H9 (cell line): Measurements from ENCODE around the gene DGKD. TPM values are rescaled to one million over a fixed set of nuclear protein-coding genes. Genes with fewer than 3 reads are reported as not detected.

Experiments used
- DNase-seq: peaks from one replicate; pipeline ENCODE4 v3.0.0-alpha.2; 2017
- H2AFZ ChIP-seq: one replicate; pipeline ENCODE4 v1.6.1; 2013; ENCODE audit warnings: mild to moderate bottlenecking, low read length, control low read depth, moderate library complexity
- H2AK5ac ChIP-seq: 2 replicates; pipeline ENCODE4 v1.6.1; 2013; ENCODE audit warnings: low read length, control low read depth, mixed read lengths; ENCODE audit not compliant: insufficient read length
- H2BK120ac ChIP-seq: one replicate; pipeline ENCODE4 v1.6.1; 2013; ENCODE audit warnings: low read depth, mild to moderate bottlenecking, low read length, control low read depth, inconsistent platforms; ENCODE audit not compliant: poor library complexity, severe bottlenecking
- H2BK12ac ChIP-seq: 2 replicates; pipeline ENCODE4 v1.6.1; 2013; ENCODE audit warnings: low read length, control low read depth, mixed read lengths, low read depth; ENCODE audit not compliant: insufficient read length
- H2BK15ac ChIP-seq: 2 replicates; pipeline ENCODE4 v1.6.1; 2013; ENCODE audit warnings: low read depth, low read length, control low read depth
- H2BK20ac ChIP-seq: one replicate; pipeline ENCODE4 v1.6.1; 2013; ENCODE audit warnings: low read depth, mild to moderate bottlenecking, low read length, control low read depth, inconsistent platforms; ENCODE audit not compliant: poor library complexity, severe bottlenecking
- H2BK5ac ChIP-seq: 2 replicates; pipeline ENCODE4 v1.6.1; 2013; ENCODE audit warnings: low read length, control low read depth, mixed read lengths; ENCODE audit not compliant: insufficient read length
- H3K14ac ChIP-seq: 2 replicates; pipeline ENCODE4 v1.6.1; 2013; ENCODE audit warnings: low read length, control low read depth; ENCODE audit not compliant: insufficient read depth
- H3K18ac ChIP-seq: 2 replicates; pipeline ENCODE4 v1.6.1; 2013; ENCODE audit warnings: low read depth, mild to moderate bottlenecking, mixed read lengths, low read length, control low read depth; ENCODE audit not compliant: insufficient read length
- H3K23ac ChIP-seq: 2 replicates; pipeline ENCODE4 v1.6.1; 2013; ENCODE audit warnings: low read length, control low read depth, mixed read lengths, low read depth; ENCODE audit not compliant: insufficient read length
- H3K23me2 ChIP-seq: 2 replicates; pipeline ENCODE4 v1.6.1; 2013; ENCODE audit warnings: low read depth, mild to moderate bottlenecking, mixed read lengths, low read length, control low read depth; ENCODE audit not compliant: insufficient read length, poor library complexity, severe bottlenecking
- H3K27ac ChIP-seq: 2 replicates; pipeline ENCODE4 v1.5.1; 2013; ENCODE audit warnings: low read length, control low read depth, mixed read lengths, low read depth; ENCODE audit not compliant: insufficient read length
- H3K27me3 ChIP-seq: 2 replicates; pipeline ENCODE4 v1.6.1; 2013; ENCODE audit warnings: low read length, control low read depth, inconsistent platforms; ENCODE audit not compliant: insufficient read depth
- H3K4ac ChIP-seq: 2 replicates; pipeline ENCODE4 v1.6.1; 2013; ENCODE audit warnings: low read depth, mild to moderate bottlenecking, control low read depth, inconsistent platforms, low read length, moderate library complexity
- H3K4me1 ChIP-seq: 2 replicates; pipeline ENCODE4 v1.6.1; 2013; ENCODE audit warnings: low read length, control low read depth, inconsistent platforms; ENCODE audit not compliant: insufficient read depth
- H3K4me2 ChIP-seq: 2 replicates; pipeline ENCODE4 v1.6.1; 2013; ENCODE audit warnings: low read length, control low read depth, mixed read lengths; ENCODE audit not compliant: insufficient read length, insufficient read depth
- H3K56ac ChIP-seq: 2 replicates; pipeline ENCODE4 v1.6.1; 2013; ENCODE audit warnings: low read depth, mild to moderate bottlenecking, mixed read lengths, low read length, control low read depth; ENCODE audit not compliant: insufficient read length
- H3K79me1 ChIP-seq: 2 replicates; pipeline ENCODE4 v1.6.1; 2013; ENCODE audit warnings: low read depth, mild to moderate bottlenecking, moderate library complexity, low read length, control low read depth, inconsistent platforms; ENCODE audit not compliant: insufficient read depth, poor library complexity, severe bottlenecking
- H3K79me2 ChIP-seq: 2 replicates; pipeline ENCODE4 v1.6.1; 2013; ENCODE audit warnings: low read length, control low read depth, inconsistent platforms; ENCODE audit not compliant: insufficient read depth
- H3K9ac ChIP-seq: 2 replicates; pipeline ENCODE4 v1.6.1; 2013; ENCODE audit warnings: low read length, control low read depth, mixed read lengths; ENCODE audit not compliant: insufficient read length; ENCODE audit errors: extremely low read depth
- H3K9me3 ChIP-seq: one replicate; pipeline ENCODE4 v1.6.1; 2013; ENCODE audit warnings: low read depth, low read length, inconsistent platforms; ENCODE audit not compliant: control insufficient read depth
- H3T11ph ChIP-seq: one replicate; pipeline ENCODE4 v1.6.1; 2013; ENCODE audit warnings: mild to moderate bottlenecking, low read length, control low read depth, inconsistent platforms
- H4K20me1 ChIP-seq: one replicate; pipeline ENCODE4 v1.6.1; 2013; ENCODE audit not compliant: control insufficient read depth, insufficient read length, insufficient read depth
- H4K5ac ChIP-seq: 2 replicates; pipeline ENCODE4 v1.6.1; 2013; ENCODE audit warnings: low read depth, mild to moderate bottlenecking, mixed read lengths, low read length, control low read depth; ENCODE audit not compliant: insufficient read length
- H4K8ac ChIP-seq: replicated peaks from 2 replicates; pipeline ENCODE4 v1.6.1; 2013; ENCODE audit warnings: low read length, control low read depth, mixed read lengths, low read depth; ENCODE audit not compliant: insufficient read length
- H4K91ac ChIP-seq: 2 replicates; pipeline ENCODE4 v1.6.1; 2013; ENCODE audit warnings: low read depth, mild to moderate bottlenecking, moderate library complexity, mixed read lengths, low read length, control low read depth; ENCODE audit not compliant: insufficient read length
- H3K27ac Mint-ChIP-seq, 3 experiments: 2 replicates in 2 of 3; 3 replicates in 1 of 3; pipeline ENCODE4 v1.8.0; 2020 to 2021; ENCODE audit warnings: mixed read lengths in 3 of 3, mild to moderate bottlenecking in 1 of 3, moderate library complexity in 1 of 3
- H3K27me3 Mint-ChIP-seq: 2 replicates; pipeline ENCODE4 v1.8.0; 2021; ENCODE audit warnings: low read depth, mild to moderate bottlenecking, moderate library complexity, mixed read lengths
- H3K36me3 Mint-ChIP-seq, 3 experiments: 2 replicates in 2 of 3; 3 replicates in 1 of 3; pipeline ENCODE4 v1.8.0; 2020 to 2021; ENCODE audit warnings: low read depth in 3 of 3, mixed read lengths in 3 of 3; ENCODE audit not compliant: insufficient read depth in 1 of 3
- H3K4me1 Mint-ChIP-seq, 2 experiments: 2 replicates each; pipeline ENCODE4 v1.8.0; 2020; ENCODE audit warnings: mixed read lengths in 2 of 2
- H3K4me3 Mint-ChIP-seq, 2 experiments: 2 replicates in 1 of 2; 3 replicates in 1 of 2; pipeline ENCODE4 v1.8.0; 2020 to 2021; ENCODE audit warnings: mild to moderate bottlenecking in 2 of 2, mixed read lengths in 2 of 2, moderate library complexity in 1 of 2
- H3K9me3 Mint-ChIP-seq, 2 experiments: 2 replicates in 1 of 2; 3 replicates in 1 of 2; pipeline ENCODE4 v1.8.0; 2020; ENCODE audit warnings: mild to moderate bottlenecking in 2 of 2, mixed read lengths in 2 of 2, moderate library complexity in 1 of 2
- WGBS: extraction: QIAGEN DNeasy Blood & Tissue Kit; methylation state at CpG from one replicate; pipeline ENCODE4 v1.1.7; 2013; ENCODE audit warnings: missing lambda C conversion rate, low lambda C conversion rate, mixed read lengths; ENCODE audit not compliant: insufficient read length; ENCODE audit errors: extremely low coverage; 5-methylcytosine and 5-hydroxymethylcytosine counted together
- total RNA-seq: library from RNA; stranded (reverse); gene quantifications from 2 replicates; pipeline ENCODE4 v1.2.1, GENCODE V29; 2021
- TF ChIP-seq, protein P1 (sequence below): fragments of 200-600 bp; sonication (generic); conservative IDR thresholded peaks from 3 replicates; pipeline ENCODE4 v1.8.0; 2021; ENCODE audit warnings: antibody characterized with exemption, mild to moderate bottlenecking

DGKD gene
- total RNA-seq, 1 experiment from 2014 or later: 20.7 TPM

GRCh38 chr2:233446121-233446520 lies 91.8 kb downstream of the DGKD start:
- no peaks in the 10 kb centered on the region for H3K79me1 ChIP-seq
- no peak overlapping the region for H2BK5ac ChIP-seq
- no peaks in the 10 kb centered on the region for H3K27me3 ChIP-seq
- peaks cover 7 to 15% of the 10 kb centered on the region in 2 experiments for H3K4me1 Mint-ChIP-seq
- H3K4ac ChIP-seq: no peak overlapping the region
- H3K27me3 Mint-ChIP-seq: no peaks in the 10 kb centered on the region; the same call in none of the 2 replicates
- H4K8ac ChIP-seq: no peak overlapping the region
- no peak for DNase-seq
- H3K4me1 ChIP-seq: 0 out of 2 replicates have a peak, but pooled peaks cover 2% of the 10 kb centered on the region
- no peaks in the 10 kb centered on the region for H3K23me2 ChIP-seq
- no peak overlapping the region for H2AK5ac ChIP-seq
- no peak overlapping the region for H3K18ac ChIP-seq
- H3K79me2 ChIP-seq: no peaks in the 10 kb centered on the region
- WGBS: no CpG with 5 or more reads among the region's 1 CpG
- no peak overlapping the region for H3K27ac Mint-ChIP-seq
- peaks cover 13 to 14% (median 13%) of the 10 kb centered on the region in 3 experiments for H3K36me3 Mint-ChIP-seq
- H3K4me2 ChIP-seq: no peak overlapping the region
- H4K91ac ChIP-seq: no peak overlapping the region
- H3K9me3 Mint-ChIP-seq: no peaks in the 10 kb centered on the region; a peak in 1 of 5 replicates
- no peak overlapping the region for H3K9ac ChIP-seq
- no peak overlapping the region for H2BK20ac ChIP-seq
- no peaks in the 10 kb centered on the region for H3K9me3 ChIP-seq
- no peak overlapping the region for H2BK120ac ChIP-seq
- H2BK12ac ChIP-seq: no peak overlapping the region
- H3K56ac ChIP-seq: no peak overlapping the region
- no peak overlapping the region for H3T11ph ChIP-seq
- no peak overlapping the region for H3K14ac ChIP-seq
- no peak overlapping the region for H2BK15ac ChIP-seq
- H3K4me3 Mint-ChIP-seq: no peak overlapping the region
- no peak overlapping the region for H2AFZ ChIP-seq
- no peak overlapping the region for H4K5ac ChIP-seq
- H3K27ac ChIP-seq: no peak overlapping the region
- TF ChIP-seq, protein P1, sequence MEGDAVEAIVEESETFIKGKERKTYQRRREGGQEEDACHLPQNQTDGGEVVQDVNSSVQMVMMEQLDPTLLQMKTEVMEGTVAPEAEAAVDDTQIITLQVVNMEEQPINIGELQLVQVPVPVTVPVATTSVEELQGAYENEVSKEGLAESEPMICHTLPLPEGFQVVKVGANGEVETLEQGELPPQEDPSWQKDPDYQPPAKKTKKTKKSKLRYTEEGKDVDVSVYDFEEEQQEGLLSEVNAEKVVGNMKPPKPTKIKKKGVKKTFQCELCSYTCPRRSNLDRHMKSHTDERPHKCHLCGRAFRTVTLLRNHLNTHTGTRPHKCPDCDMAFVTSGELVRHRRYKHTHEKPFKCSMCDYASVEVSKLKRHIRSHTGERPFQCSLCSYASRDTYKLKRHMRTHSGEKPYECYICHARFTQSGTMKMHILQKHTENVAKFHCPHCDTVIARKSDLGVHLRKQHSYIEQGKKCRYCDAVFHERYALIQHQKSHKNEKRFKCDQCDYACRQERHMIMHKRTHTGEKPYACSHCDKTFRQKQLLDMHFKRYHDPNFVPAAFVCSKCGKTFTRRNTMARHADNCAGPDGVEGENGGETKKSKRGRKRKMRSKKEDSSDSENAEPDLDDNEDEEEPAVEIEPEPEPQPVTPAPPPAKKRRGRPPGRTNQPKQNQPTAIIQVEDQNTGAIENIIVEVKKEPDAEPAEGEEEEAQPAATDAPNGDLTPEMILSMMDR: no peak
- H4K20me1 ChIP-seq: no peaks in the 10 kb centered on the region
- H3K23ac ChIP-seq: no peak overlapping the region
